Measurements from ENCODE around the gene PKIB.
"Not testable (repeated sequence)": the region's sequence is repeated elsewhere in the genome, so short reads cannot be mapped to it uniquely, and the experiment has no call there.

PKIB gene

DNA sequence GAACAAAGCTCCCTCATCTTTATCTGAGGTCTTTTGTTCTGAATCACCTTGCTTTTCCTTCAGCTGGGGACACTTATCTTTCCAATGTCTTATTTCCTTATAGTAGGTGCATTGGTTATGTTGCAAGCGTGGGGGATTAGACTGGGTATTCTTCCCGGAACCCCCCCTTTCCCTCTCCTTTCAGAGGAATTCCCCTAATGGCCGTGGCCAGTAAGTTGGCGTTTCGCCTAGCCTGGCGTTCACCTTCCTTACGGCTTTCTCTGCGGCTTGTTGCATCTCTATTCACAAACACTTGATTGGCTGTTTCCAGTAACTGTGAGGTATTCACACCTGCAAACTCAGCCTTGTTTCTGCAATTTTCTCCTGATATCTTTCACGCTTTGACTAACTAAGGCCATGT lies 136.5 kb downstream of the PKIB start:
- DNase-seq (ENCODE audit: low read depth): no peak

DNA sequence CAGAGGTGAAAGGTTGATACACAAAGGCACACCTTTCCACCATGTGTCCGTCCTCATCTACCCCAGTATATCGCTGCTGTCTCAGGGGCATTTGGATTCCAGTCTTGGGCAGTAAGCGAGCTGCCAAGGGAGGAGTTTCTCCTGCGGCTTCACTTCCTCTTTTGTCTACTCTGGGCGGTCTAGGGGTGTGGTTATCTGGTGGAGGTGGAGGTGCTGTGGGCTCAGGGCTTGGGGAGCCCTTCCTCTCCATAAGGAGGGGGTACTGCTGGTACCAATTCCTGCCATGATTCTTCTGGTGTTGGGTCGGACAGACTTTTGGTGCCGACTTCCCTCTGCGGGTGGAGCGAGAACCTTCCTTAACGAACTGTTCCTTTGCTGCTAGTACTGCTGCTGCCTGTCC lies 137.4 kb downstream of the PKIB start:
- DNase-seq (ENCODE audit: low read depth): no peak

DNA sequence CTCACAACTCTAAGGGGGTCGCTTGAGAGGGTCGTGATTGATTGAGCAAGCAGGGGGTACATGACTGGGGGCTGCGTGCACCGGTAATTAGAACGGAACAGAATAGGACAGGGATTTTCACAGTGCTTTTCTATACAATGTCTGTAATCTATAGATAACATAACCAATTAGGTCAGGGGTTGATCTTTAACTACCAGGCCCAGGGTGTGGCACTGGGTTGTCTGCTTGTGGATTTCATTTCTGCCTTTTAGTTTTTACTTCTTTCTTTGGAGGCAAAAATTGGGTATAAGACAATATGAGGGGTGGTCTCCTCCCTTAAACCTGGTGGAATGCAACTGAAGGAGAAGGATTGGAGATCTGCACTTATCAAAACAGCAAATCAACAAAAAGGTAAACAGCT lies 138.7 kb downstream of the PKIB start:
- not testable (repeated sequence) for DNase-seq (ENCODE audit: low read depth)

DNA sequence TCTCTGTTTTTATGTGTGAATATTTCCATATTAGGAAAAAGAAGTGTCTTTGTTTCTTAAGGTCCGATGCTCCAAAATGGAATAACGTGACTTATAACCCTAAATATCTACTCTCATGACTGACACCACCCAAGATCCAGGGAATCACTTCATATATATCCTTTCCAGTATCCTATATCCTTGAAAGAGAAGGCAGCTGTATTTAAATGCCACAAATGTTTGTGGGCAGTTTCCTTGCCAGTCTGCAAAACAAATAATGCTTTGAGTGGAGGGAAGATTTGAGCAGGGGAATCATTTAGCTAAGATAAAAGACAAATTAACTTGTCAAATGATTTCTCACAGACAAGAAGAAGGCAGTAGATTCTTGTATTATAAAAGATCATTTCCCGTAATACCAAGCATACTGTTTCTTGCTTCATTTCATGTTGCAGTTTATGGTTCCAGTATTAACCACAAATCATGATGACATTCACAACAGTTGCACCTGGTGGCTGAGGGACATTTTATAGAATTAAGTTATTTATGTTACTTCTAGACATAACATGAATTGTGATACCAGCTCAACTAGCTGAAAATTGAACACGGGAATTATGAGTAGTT lies 139.3 kb downstream of the PKIB start:
- DNase-seq (ENCODE audit: low read depth): no peak

DNA sequence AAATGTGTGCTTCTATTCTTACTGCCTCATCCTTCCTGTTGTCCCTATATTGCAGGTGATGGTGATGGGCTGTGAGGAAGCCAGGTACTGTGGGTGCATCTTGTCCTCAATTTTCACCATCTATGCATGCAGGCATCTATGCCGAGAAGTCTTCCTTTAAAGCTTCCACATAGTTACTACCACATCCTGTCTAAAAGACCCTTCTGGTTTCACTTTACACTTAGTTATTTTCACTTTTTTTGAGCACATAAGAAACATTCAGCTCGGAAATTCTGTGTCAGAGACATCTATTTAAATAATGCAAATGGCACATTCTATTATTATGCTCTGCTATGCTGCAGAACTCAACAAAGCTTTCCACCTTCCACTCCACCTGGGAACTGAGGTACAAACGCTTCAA lies 141.1 kb downstream of the PKIB start:
- DNase-seq (ENCODE audit: low read depth): no peak

DNA sequence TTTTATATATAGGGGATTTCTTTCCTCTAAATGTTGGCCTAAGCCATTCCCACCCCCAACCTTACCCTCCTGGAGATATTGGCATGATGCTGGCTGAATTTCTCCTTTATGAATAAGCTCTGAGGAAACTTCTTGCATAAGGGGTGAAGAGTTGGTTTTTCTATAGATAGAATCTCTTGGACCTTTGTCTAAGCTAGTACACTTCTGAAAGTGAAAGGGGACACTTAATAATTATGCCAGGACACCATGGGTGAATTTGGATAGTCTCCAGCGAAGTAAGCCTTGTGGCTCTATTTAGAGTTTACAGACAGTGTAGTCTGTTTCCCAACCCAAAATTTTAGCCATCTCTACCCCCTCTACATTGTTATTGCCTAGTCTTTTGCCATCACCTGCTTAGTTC lies 142.3 kb downstream of the PKIB start:
- no peak for DNase-seq (ENCODE audit: low read depth)

DNA sequence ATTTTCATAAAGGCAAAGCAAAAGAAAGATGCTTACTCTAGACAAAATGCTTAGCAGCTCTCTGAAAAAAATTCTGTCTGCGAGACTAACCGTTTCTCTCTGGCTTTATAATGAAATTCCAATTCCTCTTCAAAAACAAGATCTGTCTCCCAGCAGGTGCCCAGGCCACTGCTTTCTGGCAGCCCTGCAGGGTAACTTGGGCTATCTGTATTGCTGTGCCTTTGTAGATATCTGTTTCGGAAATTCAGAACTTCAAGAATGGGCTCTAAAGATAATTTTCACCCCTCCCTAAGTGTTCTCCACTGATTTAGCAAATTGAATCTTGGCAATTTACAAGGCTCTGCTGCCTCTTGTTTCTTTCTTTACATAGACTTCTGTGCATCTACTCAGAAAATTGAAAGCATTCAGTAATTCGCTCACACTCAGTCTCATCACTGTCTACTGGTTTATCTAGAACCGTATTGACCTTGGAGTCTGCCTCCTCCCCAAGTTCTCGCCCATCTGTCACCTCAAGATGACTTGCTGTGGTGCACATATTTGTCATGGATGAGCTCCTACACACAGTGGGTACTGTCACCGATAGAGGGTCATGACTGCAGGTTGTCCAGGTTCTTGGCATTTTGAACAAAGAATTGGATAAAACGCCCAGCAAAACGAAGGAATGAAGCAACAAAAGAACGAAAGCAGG lies 142.9 kb downstream of the PKIB start:
- DNase-seq (ENCODE audit: low read depth): no peak

DNA sequence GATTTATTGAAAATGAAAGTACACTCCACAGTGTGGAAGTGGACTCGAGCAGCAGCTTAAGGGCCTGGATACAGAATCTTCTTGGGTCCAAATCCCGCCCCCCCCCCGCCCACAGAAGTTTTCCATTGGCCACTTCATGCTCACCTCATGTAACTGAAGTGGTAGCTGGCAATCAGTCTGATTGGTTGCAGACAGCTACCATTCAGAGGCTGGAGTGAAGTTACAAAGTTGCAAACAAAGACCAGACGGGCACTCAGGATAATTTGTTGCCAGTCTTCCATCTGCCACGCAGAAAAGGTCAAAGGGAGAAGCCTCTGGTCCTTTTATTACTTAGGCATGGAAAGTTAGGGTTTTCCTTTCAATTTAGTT lies 143.5 kb downstream of the PKIB start:
- no peak for DNase-seq (ENCODE audit: low read depth)

DNA sequence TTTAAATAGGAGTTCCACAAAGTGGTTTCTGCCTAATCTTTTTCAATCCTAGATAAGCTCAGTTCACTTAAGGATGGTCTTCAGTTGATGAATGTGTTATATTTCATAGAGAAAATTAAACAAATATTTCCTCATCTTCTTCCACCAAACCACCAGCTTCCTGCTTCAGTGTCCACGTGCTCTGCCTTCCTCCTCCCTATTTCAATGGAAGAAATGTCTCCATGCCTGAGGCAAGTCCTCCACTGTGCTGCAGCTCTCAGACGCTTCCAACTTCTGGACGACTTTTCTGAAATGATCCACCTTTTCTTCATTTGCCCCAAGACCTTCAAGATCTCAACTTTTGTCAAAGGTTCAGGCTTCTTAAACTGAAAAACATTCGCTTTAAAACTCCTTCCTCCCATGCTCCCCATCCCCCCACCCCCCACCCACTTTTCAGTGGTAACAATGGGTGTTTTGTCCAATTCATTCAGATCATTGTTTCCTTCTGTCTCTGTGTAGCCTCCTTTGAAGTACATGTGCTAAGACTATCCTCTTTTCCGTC lies 144.1 kb downstream of the PKIB start:
- DNase-seq (ENCODE audit: low read depth): no peak

DNA sequence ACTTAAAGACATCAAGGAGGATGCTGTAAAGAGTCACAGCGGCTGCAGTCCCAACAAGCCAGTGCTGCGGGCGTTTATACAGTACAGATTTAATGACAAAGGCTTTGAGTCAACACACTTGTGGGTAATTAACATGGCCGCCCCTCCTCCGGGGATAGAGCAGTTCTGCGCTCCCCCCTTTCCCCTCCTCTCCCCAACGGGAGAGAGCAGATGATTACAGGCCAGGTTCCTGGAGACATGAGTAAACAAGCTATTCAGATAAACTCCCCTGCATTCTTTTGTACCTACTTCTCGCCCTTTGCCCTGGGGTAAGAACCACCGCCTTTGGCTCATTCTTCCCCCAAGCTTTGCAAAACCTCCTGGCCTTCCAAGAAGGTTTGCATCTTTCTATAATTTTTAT lies 145.7 kb downstream of the PKIB start:
- DNase-seq (ENCODE audit: low read depth): no peak

DNA sequence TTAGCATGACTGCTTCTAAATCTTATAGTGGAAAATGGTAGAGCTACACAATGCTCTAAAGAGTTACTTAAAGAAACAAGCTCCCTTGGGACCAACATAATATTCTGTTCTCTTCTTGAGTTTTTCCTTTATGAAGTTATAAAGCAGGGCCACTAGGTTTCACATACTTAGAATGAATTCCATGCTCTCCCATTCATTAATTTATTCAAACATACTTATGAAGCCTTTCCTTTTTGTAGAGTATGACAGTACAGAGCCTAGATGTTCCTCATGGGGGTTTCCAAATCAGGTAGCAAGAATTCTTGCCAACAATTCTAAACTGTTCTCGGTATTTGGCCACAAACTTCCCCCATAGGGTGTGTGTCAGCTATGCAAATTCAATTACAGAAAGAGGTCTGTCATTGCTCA lies 148.7 kb downstream of the PKIB start:
- DNase-seq (ENCODE audit: low read depth): no peak

DNA sequence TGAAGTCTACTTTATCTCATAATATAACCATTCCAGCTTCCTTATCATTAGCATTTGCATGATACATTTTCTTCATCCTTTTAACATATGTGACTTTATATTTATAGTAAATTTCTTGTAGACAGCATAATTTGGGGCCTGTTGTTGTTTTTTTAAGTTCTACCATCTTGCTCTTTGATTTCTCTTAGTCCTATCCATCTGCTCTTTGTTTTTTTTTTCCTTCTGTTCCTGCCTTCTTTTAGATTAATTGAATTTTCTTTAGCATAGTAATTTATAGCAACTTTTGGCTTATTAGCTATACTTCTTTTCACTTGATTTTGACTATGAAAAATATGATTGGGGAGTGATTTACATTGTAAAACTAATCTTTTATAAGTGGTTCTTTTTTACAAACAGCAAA lies 150.1 kb downstream of the PKIB start:
- DNase-seq (ENCODE audit: low read depth): no peak

DNA sequence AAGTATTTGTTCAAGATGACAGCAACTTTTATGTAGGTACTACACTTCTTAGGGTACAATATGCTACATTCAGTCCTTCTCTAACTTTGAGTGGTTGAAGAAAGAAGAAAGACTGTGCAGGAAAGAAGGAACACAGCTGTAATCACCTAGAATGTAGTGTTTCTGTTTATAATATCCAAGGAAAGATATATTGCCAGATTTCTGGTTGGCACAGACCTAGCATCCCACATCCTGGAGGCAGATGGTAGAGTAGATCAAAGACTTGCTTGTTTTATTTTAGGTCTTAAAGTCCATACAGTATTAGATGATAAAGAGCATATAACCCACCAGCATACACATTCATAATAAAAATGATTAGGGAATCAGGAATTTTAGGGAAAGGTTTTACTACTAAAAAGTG lies 156.1 kb downstream of the PKIB start:
- DNase-seq (ENCODE audit: low read depth): no peak

DNA sequence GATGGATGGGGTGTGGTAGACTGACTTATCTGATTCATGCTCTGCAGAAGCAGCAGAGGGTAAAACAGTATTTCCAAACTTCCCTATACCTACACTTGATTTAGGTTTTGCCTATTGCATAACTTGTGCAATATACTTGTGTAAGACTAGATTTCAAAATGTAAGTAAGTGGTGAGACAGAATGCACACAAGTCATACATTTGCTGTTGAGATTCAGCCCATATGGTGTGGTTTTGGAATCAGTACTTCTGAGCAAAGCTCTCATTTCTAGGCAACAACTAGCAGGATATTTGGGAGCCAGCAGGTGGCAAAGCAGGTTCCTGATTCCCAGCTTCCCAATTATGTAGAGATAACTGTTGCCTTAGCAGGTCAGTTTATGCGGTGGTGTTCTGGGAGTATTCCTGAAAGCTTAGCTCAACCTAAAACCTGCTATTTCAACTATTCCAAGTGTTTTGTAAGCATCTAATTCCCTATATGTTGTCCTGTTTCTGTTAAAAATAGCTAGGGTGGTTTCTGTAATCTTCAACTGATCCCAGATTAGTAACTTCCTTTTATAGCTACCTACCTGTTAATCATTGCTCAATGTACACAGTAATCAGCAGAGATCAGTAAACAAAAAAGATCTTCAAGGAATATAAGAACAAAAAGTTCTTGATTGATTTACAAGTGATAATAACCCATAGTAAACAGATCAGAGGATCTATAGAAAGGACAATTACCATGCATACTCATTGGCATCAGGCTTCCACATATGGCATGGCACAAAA lies 160.8 kb downstream of the PKIB start:
- DNase-seq (ENCODE audit: low read depth): no peak

DNA sequence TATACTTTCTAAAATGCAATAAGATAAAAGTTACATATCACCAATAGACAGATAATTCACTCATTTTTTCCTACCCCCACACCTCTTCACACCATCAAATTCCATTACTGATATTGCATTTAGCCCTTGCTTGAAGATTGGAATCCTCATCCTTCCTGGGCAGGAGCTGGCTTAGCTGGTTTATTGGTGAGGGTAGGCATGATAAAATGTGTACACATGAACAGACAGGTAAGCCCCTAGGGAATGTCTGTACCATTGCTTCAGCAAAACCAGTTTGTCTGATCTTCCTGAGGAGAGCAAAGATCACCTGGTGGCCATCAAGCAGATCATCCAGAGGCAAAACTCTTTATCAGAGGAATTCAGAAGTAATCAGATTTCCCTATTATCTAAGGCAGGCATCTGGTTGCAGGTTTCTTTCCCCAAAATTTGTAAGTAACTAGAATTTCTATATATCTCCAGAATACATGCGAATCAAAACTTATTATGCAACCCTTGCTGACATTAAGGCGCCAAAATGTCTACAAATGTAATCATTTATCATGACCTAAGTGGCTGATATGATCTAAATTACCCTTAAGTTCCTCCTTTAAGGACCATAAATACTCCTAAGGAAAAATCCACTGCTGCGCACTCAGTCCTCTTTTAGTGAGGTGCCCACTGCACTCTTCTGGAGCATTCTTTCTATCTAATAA lies 162.7 kb downstream of the PKIB start:
- no peak for DNase-seq (ENCODE audit: low read depth)

All from GM04503 (cell line).